GM10266 (cell line): ENCODE results near the gene CBFA2T2.

ENCODE experiments used
- DNase-seq: peaks from one replicate; pipeline ENCODE4 v3.0.0; 2012; ENCODE audit errors: extremely low spot score
- CTCF ChIP-seq: IDR thresholded peaks from 2 replicates; pipeline ENCODE4 v1.5.1; 2012; ENCODE audit warnings: mild to moderate bottlenecking, low read depth; ENCODE audit not compliant: control insufficient read depth, insufficient read depth; ENCODE audit errors: missing control alignments

CBFA2T2 gene

GRCh38 chr20:33474097-33474873 is 15.6 kb upstream of the CBFA2T2 start:
- no peak for DNase-seq

GRCh38 chr20:33474963-33475362 is 14.9 kb upstream of the CBFA2T2 start:
- no peak for TF ChIP-seq CTCF
- DNase-seq, result no peak

More at GRCh38 chr20:33474097-33474873, 15.6 kb upstream of the CBFA2T2 start:
- TF ChIP-seq CTCF, result no peak

- DNase-seq, result no peak
- no peak for TF ChIP-seq CTCF
These were observed 14.3 kb upstream of the CBFA2T2 start for GRCh38 chr20:33475381-33476152.

GRCh38 chr20:33477386-33478234 is 12.3 kb upstream of the CBFA2T2 start:
- DNase-seq, result no peak
- no peak for TF ChIP-seq CTCF

GRCh38 chr20:33480048-33480447 is 9.8 kb upstream of the CBFA2T2 start:
- no peak for DNase-seq
- no peak for TF ChIP-seq CTCF

GRCh38 chr20:33481431-33481941 is 8.4 kb upstream of the CBFA2T2 start:
- TF ChIP-seq CTCF, result no peak
- no peak for DNase-seq
